Astrocyte (in vitro differentiated cells and primary cell): Measurements from ENCODE around the gene LRRC10. TPM values are rescaled to one million over a fixed set of nuclear protein-coding genes. Genes with fewer than 3 reads are reported as not detected.
A peak's percentile ranks its signal among the peaks of the same experiment; 100 is the strongest.

ENCODE experiments used
- DNase-seq: peaks from one replicate; pipeline ENCODE4 v3.0.0-alpha.2; 2010; ENCODE audit warnings: low read depth
- FAIRE-seq: peaks from 2 replicates; lab custom pipeline; 2011; peaks lifted over from hg19 to GRCh38; lab: Jason Lieb, UNC
- H2AFZ ChIP-seq: 2 replicates; pipeline ENCODE4 v1.6.0; 2012; ENCODE audit warnings: low read depth, low read length, inconsistent platforms
- H3K27ac ChIP-seq: 2 replicates; pipeline ENCODE4 v1.5.1; 2011; ENCODE audit warnings: low read depth, low read length, inconsistent platforms
- H3K27me3 ChIP-seq: 2 replicates; pipeline ENCODE4 v1.6.0; 2011; ENCODE audit warnings: low read length, inconsistent platforms; ENCODE audit not compliant: insufficient read depth
- H3K36me3 ChIP-seq: 2 replicates; pipeline ENCODE4 v1.5.1; 2011; ENCODE audit warnings: low read length, inconsistent platforms; ENCODE audit not compliant: insufficient read depth
- H3K4me1 ChIP-seq: 2 replicates; pipeline ENCODE4 v1.5.1; 2011; ENCODE audit warnings: low read length, inconsistent platforms; ENCODE audit not compliant: insufficient read depth
- H3K4me2 ChIP-seq: 2 replicates; pipeline ENCODE4 v1.6.0; 2012; ENCODE audit warnings: low read length, inconsistent platforms
- H3K4me3 ChIP-seq: 2 replicates; pipeline ENCODE4 v1.5.1; 2011; ENCODE audit warnings: low read depth, mild to moderate bottlenecking, low read length, inconsistent platforms; ENCODE audit not compliant: insufficient read depth
- H3K79me2 ChIP-seq: 2 replicates; pipeline ENCODE4 v1.6.0; 2012; ENCODE audit warnings: mild to moderate bottlenecking, low read length, inconsistent platforms; ENCODE audit not compliant: insufficient read depth
- H3K9ac ChIP-seq: 2 replicates; pipeline ENCODE4 v1.6.0; 2012; ENCODE audit warnings: mild to moderate bottlenecking, low read length, inconsistent platforms
- H3K9me3 ChIP-seq: 2 replicates; pipeline ENCODE4 v1.5.1; 2012; ENCODE audit warnings: low read depth, mild to moderate bottlenecking, low read length, inconsistent platforms; ENCODE audit not compliant: insufficient read depth
- H4K20me1 ChIP-seq: 2 replicates; pipeline ENCODE4 v1.6.0; 2012; ENCODE audit warnings: low read length, inconsistent platforms; ENCODE audit not compliant: insufficient read depth
- H3K27ac Mint-ChIP-seq: one replicate; pipeline ENCODE4 v1.8.0; 2021; ENCODE audit warnings: mild to moderate bottlenecking, mixed read lengths; ENCODE audit not compliant: unreplicated experiment
- H3K27me3 Mint-ChIP-seq: one replicate; pipeline ENCODE4 v1.8.0; 2021; ENCODE audit warnings: low read depth, mixed read lengths; ENCODE audit not compliant: unreplicated experiment
- H3K36me3 Mint-ChIP-seq: one replicate; pipeline ENCODE4 v1.8.0; 2021; ENCODE audit warnings: low read depth, mixed read lengths; ENCODE audit not compliant: unreplicated experiment
- H3K4me1 Mint-ChIP-seq: one replicate; pipeline ENCODE4 v1.8.0; 2021; ENCODE audit warnings: low read depth, mixed read lengths; ENCODE audit not compliant: unreplicated experiment
- H3K4me3 Mint-ChIP-seq: one replicate; pipeline ENCODE4 v1.8.0; 2021; ENCODE audit warnings: mild to moderate bottlenecking, moderate library complexity, mixed read lengths; ENCODE audit not compliant: unreplicated experiment
- H3K9me3 Mint-ChIP-seq: one replicate; pipeline ENCODE4 v1.8.0; 2021; ENCODE audit warnings: mild to moderate bottlenecking, mixed read lengths; ENCODE audit not compliant: unreplicated experiment
- EZH2 ChIP-seq: IDR thresholded peaks from 2 replicates; pipeline ENCODE4 v1.6.1; 2012; ENCODE audit warnings: mild to moderate bottlenecking, low read length, inconsistent platforms; ENCODE audit not compliant: insufficient read depth
- total RNA-seq: library from RNA; stranded (reverse); gene quantifications from 2 replicates; pipeline ENCODE4 v1.2.1, GENCODE V29; 2021
- TF ChIP-seq, protein P1 (sequence below): IDR thresholded peaks from 2 replicates; pipeline ENCODE4 v1.5.1; 2011; ENCODE audit warnings: low read depth, mild to moderate bottlenecking, inconsistent platforms, low read length, moderate library complexity; ENCODE audit not compliant: insufficient read depth

Gene LRRC10
- total RNA-seq, 1 donor from 2014 or later: not detected

DNA sequence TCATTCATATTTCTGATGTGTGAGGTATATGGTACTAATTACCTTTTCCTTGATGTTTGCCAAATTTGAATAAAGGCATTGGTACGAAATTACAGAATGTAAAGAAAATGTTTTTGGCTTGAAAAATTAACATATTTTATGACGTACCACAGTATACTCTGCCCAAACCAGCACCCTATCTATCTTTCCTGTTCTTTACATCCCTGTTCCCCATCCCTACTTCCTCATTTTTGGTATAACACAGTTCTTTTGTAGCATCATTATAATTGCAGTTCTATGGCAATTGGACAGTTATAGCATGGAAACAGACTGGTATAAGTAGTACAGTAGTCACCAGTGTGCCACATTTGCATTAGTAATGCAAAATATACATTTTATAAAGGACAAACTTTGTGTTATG lies 32.4 kb downstream of the LRRC10 start:
- Histone ChIP-seq H3K79me2 (no peaks in the 10 kb centered on the region), H3K9ac (no peak overlapping the region), H4K20me1 (no peaks in the 10 kb centered on the region), H3K4me2 (no peak overlapping the region), H2AFZ (no peak overlapping the region), H3K27me3 (no peaks in the 10 kb centered on the region), H3K4me1 (peaks cover 5% of the 10 kb centered on the region), H3K9me3 (no peaks in the 10 kb centered on the region), H3K27ac (no peak overlapping the region), H3K36me3 (peaks cover 16% of the 10 kb centered on the region), H3K4me3 (no peak overlapping the region)
- Mint-ChIP-seq H3K4me3 (no peak overlapping the region), H3K4me1 (peaks cover 3% of the 10 kb centered on the region), H3K27me3 (no peaks in the 10 kb centered on the region), H3K27ac (no peak overlapping the region), H3K36me3 (no peaks in the 10 kb centered on the region), H3K9me3 (no peaks in the 10 kb centered on the region)
- FAIRE-seq (no peak), DNase-seq (no peak)
- TF ChIP-seq, protein P1, sequence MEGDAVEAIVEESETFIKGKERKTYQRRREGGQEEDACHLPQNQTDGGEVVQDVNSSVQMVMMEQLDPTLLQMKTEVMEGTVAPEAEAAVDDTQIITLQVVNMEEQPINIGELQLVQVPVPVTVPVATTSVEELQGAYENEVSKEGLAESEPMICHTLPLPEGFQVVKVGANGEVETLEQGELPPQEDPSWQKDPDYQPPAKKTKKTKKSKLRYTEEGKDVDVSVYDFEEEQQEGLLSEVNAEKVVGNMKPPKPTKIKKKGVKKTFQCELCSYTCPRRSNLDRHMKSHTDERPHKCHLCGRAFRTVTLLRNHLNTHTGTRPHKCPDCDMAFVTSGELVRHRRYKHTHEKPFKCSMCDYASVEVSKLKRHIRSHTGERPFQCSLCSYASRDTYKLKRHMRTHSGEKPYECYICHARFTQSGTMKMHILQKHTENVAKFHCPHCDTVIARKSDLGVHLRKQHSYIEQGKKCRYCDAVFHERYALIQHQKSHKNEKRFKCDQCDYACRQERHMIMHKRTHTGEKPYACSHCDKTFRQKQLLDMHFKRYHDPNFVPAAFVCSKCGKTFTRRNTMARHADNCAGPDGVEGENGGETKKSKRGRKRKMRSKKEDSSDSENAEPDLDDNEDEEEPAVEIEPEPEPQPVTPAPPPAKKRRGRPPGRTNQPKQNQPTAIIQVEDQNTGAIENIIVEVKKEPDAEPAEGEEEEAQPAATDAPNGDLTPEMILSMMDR: no peak
- TF ChIP-seq EZH2: no peak

DNA sequence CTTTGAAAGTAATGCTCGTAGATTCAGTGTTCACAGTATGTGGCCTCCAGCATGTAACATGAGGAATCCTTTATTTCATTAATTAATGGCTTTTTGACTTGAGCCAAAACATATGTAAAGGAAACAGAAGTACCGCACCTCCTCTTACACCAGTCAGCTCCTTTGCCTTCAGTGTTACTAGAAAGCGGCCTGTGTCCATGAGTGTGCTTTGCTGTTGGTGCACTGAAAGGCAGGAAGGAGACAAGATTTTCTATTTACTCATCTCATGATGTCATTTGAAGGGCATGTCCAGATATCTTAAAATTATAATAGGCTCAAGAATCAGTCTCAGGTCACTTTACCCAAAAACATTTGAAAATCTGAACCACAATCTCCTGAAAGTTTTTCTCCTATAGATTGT lies 35.4 kb downstream of the LRRC10 start:
- TF ChIP-seq, protein P1: no peak
- no peak for TF ChIP-seq EZH2
- DNase-seq: no peak
- no peak overlapping the region for H3K4me3 Mint-ChIP-seq
- peaks cover 3% of the 10 kb centered on the region for H3K4me1 Mint-ChIP-seq
- no peaks in the 10 kb centered on the region for H3K9me3 Mint-ChIP-seq
- no peak overlapping the region for H3K9ac ChIP-seq
- H4K20me1 ChIP-seq: no peaks in the 10 kb centered on the region
- H3K36me3 Mint-ChIP-seq: peaks cover 3% of the 10 kb centered on the region
- no peak for FAIRE-seq
- no peak overlapping the region for H3K4me3 ChIP-seq
- H2AFZ ChIP-seq: no peak overlapping the region
- H3K4me1 ChIP-seq: peaks cover 9% of the 10 kb centered on the region
- no peaks in the 10 kb centered on the region for H3K27me3 ChIP-seq
- H3K36me3 ChIP-seq: peaks cover 30% of the 10 kb centered on the region
- H3K4me2 ChIP-seq: no peak overlapping the region
- H3K27me3 Mint-ChIP-seq: no peaks in the 10 kb centered on the region
- peak overlapping the region; percentile 7 for H3K27ac Mint-ChIP-seq
- no peak overlapping the region for H3K27ac ChIP-seq
- peaks cover 2% of the 10 kb centered on the region for H3K79me2 ChIP-seq
- no peaks in the 10 kb centered on the region for H3K9me3 ChIP-seq

DNA sequence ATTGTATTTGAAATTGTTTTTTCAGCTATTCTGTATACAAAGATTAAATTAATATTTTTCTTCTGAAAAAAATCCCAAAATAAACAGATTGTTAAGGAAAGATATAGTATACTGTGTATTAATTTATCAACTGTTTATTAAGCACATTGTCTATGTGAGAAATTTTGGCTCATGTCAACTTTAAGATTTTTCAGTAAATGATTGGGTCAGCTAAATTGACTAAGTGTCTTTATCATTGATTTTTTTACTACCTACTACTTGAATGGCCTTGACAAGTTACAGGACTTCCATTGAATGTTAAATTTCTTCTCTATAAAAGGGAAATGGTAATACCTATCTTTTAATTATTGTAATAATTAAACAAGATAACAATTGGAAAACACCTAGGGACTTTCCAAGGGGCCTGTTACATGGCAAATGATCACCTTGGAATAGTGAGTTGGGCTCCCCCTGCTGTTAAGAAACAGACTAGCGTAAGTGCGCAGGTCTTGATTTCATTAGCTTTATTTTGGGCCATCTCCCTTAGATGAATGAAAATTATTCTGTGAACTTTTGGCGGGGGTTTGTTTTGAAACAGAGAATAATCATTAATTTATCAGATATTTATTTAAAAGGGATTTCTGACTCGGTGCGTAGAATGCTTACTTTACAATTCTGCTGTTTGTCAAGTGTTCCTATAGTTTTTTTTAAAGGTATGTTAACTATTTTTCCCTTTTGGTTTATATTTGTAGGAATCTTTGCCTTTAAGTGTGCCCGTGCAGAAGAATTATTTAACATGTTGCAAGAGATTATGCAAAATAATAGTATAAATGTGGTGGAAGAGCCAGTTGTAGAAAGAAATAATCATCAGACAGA lies 39.9 kb downstream of the LRRC10 start:
- Histone ChIP-seq H3K36me3 (peaks cover 30% of the 10 kb centered on the region), H3K79me2 (peaks cover 8% of the 10 kb centered on the region), H3K4me1 (peaks cover 25% of the 10 kb centered on the region), H3K27me3 (no peaks in the 10 kb centered on the region), H2AFZ (no peak overlapping the region), H3K9me3 (no peaks in the 10 kb centered on the region), H4K20me1 (no peaks in the 10 kb centered on the region), H3K4me2 (peak overlapping the region; percentile 67), H3K4me3 (peak overlapping the region; percentile 30), H3K9ac (peak overlapping the region; percentile 63), H3K27ac (peak overlapping the region; percentile 85)
- DNase-seq (peak; percentile 55), FAIRE-seq (no peak)
- Mint-ChIP-seq H3K4me1 (peaks cover 20% of the 10 kb centered on the region), H3K27me3 (no peaks in the 10 kb centered on the region), H3K27ac (no peak overlapping the region), H3K9me3 (no peaks in the 10 kb centered on the region), H3K36me3 (peaks cover 8% of the 10 kb centered on the region), H3K4me3 (no peak overlapping the region)
- no peak for TF ChIP-seq EZH2
- TF ChIP-seq, protein P1: peak; percentile 88
